ENCODE measurements around the gene NTN1. TPM values are rescaled to one million over a fixed set of nuclear protein-coding genes. Genes with fewer than 3 reads are reported as not detected.

NTN1 gene
- total RNA-seq, 1 donor from 2014 or later, result 4.7 TPM

DNA sequence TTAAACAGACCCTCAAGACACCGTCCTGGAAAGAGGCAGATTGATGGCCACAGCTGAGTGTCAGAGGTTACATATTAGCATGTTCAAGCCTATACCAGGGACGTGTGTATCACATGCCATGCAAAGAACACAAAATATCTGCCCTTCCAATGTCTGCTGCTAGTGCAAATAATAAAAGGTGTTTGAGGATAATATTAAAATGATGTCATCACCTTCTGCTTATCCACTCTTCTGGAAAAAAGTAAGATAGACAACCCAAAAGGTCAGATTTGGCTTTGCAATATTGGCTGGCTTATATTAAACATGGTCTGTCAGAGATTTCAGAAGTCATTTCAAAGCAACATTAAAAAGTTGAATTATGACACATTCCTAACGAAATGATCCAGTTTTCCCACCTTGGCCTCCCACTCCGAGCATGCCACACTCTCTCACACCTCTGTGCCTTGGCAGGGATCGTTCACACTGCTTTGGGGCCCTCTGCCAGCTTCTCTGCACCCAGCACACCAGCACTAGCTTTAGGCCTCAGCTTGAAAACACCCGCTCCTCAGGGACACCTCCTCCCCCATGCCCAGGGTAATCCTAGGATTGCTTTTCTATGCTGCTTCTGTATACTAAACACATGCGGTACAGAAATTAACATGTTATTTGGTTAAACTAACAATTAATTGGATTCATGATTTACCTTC is 248.2 kb downstream of the NTN1 start:
- intact Hi-C loops (cut with DNase I), result no loop called here
- Histone ChIP-seq H3K27ac (no peak overlapping the region), H3K27me3 (no peaks in the 10 kb centered on the region), H3K4me1 (no peaks in the 10 kb centered on the region), H3K36me3 (no peaks in the 10 kb centered on the region), H3K9me3 (no peaks in the 10 kb centered on the region), H3K4me3 (no peak overlapping the region)
- TF ChIP-seq POLR2A (IDR thresholded peaks at IDR 0.05) (no peak), POLR2AphosphoS5 (IDR thresholded peaks at IDR 0.05; ENCODE audit: insufficient read depth in 1 of 2, low read depth in 1 of 2) (no peak)
- TF ChIP-seq, protein P1, sequence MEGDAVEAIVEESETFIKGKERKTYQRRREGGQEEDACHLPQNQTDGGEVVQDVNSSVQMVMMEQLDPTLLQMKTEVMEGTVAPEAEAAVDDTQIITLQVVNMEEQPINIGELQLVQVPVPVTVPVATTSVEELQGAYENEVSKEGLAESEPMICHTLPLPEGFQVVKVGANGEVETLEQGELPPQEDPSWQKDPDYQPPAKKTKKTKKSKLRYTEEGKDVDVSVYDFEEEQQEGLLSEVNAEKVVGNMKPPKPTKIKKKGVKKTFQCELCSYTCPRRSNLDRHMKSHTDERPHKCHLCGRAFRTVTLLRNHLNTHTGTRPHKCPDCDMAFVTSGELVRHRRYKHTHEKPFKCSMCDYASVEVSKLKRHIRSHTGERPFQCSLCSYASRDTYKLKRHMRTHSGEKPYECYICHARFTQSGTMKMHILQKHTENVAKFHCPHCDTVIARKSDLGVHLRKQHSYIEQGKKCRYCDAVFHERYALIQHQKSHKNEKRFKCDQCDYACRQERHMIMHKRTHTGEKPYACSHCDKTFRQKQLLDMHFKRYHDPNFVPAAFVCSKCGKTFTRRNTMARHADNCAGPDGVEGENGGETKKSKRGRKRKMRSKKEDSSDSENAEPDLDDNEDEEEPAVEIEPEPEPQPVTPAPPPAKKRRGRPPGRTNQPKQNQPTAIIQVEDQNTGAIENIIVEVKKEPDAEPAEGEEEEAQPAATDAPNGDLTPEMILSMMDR (IDR thresholded peaks at IDR 0.05), result no peak
- no peak for DNase-seq (ENCODE audit: extremely low spot score in 2 of 2)

DNA sequence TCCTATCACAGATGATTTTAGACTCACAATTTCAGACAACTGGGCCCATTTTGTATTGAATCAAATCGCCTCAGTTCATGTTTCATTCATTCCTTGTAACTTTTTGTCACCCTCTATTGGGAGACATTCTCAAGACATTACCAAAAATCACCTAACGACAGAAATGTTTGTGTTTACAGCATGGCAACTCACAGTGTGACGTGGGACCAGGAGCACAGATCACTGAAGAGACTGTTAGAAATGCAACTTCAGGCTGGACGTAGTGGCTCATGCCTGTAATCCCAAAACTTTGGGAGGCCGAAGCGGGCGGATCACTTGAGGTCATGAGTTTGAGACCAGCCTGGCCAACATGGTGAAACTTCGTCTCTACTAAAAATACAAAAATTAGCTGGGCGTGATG is 249.6 kb downstream of the NTN1 start:
- Histone ChIP-seq H3K27ac (no peak overlapping the region), H3K4me1 (no peaks in the 10 kb centered on the region), H3K36me3 (no peaks in the 10 kb centered on the region), H3K4me3 (no peak overlapping the region), H3K27me3 (no peaks in the 10 kb centered on the region), H3K9me3 (no peaks in the 10 kb centered on the region)
- TF ChIP-seq, protein P1 (IDR thresholded peaks at IDR 0.05), result no peak
- TF ChIP-seq POLR2A (IDR thresholded peaks at IDR 0.05), result no peak
- no peak for TF ChIP-seq POLR2AphosphoS5 (IDR thresholded peaks at IDR 0.05; ENCODE audit: insufficient read depth in 1 of 2, low read depth in 1 of 2)
- intact Hi-C loops (cut with DNase I), result no loop called here
- no peak for DNase-seq (ENCODE audit: extremely low spot score in 2 of 2)

DNA sequence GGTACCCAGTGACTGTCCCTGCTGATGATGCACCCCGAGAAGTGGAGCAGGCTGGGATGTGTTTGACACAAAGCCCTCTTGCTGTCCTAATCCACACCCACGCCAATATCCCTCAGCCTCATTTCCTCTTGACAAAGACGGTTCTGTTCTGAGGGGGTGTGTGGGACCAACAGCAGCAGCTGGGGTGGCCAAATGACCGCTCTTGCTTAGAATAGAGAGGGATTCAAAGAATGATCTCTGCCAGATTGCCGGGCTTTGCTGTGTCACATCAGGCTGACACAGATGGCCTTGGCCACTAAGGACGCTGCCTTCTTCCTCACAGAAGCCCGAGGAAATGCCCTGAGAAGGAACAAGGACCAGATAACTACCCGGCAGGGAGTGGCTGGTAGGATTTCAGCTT is 250.7 kb downstream of the NTN1 start:
- TF ChIP-seq POLR2AphosphoS5 (IDR thresholded peaks at IDR 0.05; ENCODE audit: insufficient read depth in 1 of 2, low read depth in 1 of 2) (no peak), POLR2A (IDR thresholded peaks at IDR 0.05) (no peak)
- TF ChIP-seq, protein P1 (IDR thresholded peaks at IDR 0.05), result no peak
- Histone ChIP-seq H3K4me1 (no peaks in the 10 kb centered on the region), H3K9me3 (no peaks in the 10 kb centered on the region), H3K27me3 (no peaks in the 10 kb centered on the region), H3K4me3 (peak overlapping the region in 1 of 2 donors; percentile 10), H3K27ac (no peak overlapping the region), H3K36me3 (no peaks in the 10 kb centered on the region)
- no peak for DNase-seq (ENCODE audit: extremely low spot score in 2 of 2)
- intact Hi-C loops (cut with DNase I), result no loop called here

DNA sequence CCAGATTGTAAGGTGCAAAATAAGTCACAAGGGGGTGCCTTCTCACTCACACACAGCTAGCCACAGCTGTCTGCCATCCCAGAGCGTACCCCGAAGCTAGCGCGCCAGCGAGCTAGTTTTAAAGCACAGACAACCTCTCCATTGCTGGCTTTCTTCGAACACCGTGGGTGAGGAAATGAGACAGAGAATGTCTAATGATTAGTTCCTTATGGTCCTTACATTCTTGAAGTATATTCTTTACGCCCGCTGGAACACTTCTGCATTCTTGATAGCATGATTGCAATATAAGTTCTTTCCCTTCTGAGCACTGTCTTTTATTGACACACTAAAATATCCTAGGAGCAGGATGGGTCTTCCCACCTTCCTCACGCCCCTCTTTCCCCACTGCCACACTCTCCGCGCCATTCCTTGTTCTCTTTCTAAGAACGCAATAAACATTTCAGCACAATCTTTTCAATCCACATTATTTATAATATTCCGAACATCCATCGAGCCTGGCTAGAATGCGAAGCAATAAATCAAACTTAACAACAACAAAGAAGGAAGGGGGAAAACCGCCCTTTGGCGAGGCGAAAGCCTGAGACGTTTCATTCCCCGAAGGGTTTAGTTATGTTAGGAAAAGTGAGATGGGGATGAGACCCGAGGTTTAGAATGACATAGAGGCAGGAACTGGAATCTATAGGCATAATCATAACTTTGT is 251.3 kb downstream of the NTN1 start:
- H3K4me1 ChIP-seq, result no peaks in the 10 kb centered on the region
- H3K9me3 ChIP-seq, result no peaks in the 10 kb centered on the region
- intact Hi-C loops (cut with DNase I), result no loop called here
- H3K27me3 ChIP-seq, result no peaks in the 10 kb centered on the region
- peak overlapping the region in 1 of 2 donors; percentile 10 for H3K4me3 ChIP-seq
- H3K27ac ChIP-seq, result peak overlapping the region; percentile 59
- no peaks in the 10 kb centered on the region for H3K36me3 ChIP-seq
- DNase-seq (ENCODE audit: extremely low spot score in 2 of 2), result no peak
- TF ChIP-seq POLR2A (IDR thresholded peaks at IDR 0.05), result no peak
- TF ChIP-seq, protein P1 (IDR thresholded peaks at IDR 0.05), result no peak
